Measurements from ENCODE around the gene STXBP1.

GRCh38 chr9:127651697-127652610 lies 39.9 kb downstream of the STXBP1 start:
- TF ChIP-seq CTCF (IDR thresholded peaks at IDR 0.05; ENCODE audit: borderline replicate concordance, extremely low read depth, low read length, poor library complexity, severe bottlenecking) (no peak), EZH2 (IDR thresholded peaks at IDR 0.05; ENCODE audit: borderline replicate concordance, low read depth, low read length, severe bottlenecking) (no peak)

Measured in DND-41 (cell line).